HG03108 (cell line): ENCODE results near the gene HIF3A.
"Not testable (repeated sequence)": the region's sequence is repeated elsewhere in the genome, so short reads cannot be mapped to it uniquely, and the experiment has no call there.

ENCODE experiments used
- ATAC-seq: cut with Tn5 transposase; IDR thresholded peaks from one replicate; pipeline ENCODE4 v1.9.1; 2021; ENCODE audit warnings: moderate library complexity; ENCODE audit not compliant: unreplicated experiment

Gene HIF3A

DNA sequence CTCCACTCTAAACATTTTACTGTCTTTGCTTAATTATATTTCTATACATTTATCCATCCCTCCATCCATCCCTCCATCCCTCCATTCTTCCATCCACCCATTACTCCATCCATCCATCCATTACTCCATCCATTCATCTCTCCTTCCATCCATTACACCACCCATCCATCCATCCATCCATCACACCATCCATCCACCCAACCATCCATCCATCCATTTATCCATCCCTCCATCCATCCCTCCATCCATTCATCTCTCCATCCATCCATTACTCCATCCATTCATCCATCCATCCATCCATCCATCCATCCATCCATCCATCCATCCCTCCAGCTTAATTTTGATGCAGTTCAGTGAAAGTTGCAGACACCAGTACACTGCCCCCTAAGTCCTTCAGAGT, 5.0 kb upstream of the HIF3A start:
- no peak for ATAC-seq

GRCh38 chr19:46294494-46294893, 2.3 kb upstream of the HIF3A start:
- no peak for ATAC-seq

- ATAC-seq = no peak
Observed at GRCh38 chr19:46295401-46296201, 1.2 kb upstream of the HIF3A start.

- ATAC-seq = no peak
Observed at GRCh38 chr19:46296202-46296480, 701 bp upstream of the HIF3A start.

- no peak for ATAC-seq
Observed at GRCh38 chr19:46297700-46298478, 1.0 kb downstream of the HIF3A start.

- ATAC-seq = no peak
Observed at GRCh38 chr19:46298479-46299003, 1.7 kb downstream of the HIF3A start.

- no peak for ATAC-seq
Observed at GRCh38 chr19:46299004-46299509, 2.2 kb downstream of the HIF3A start.

DNA sequence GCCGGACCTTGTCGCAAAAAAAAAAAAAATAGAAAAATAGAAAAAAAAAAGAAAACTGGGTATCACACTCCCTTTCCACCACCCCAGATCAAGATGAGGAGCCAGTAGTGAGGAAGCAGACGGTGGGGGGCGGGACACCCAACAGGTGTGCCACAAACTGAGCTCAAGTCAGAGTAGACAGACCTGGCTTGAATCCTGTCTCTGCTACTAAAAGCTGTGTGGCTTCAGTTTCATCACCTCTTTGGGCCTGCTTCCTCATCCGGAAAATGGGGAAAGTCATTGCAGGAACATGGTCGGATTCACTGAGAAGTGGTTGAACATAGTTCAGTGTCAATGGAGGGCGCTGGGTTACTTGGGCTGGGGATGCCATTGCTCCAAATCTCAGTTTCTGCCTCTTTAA, 2.9 kb downstream of the HIF3A start:
- no peak for ATAC-seq

- no peak for ATAC-seq
Observed at GRCh38 chr19:46303322-46303690, 6.5 kb downstream of the HIF3A start.

DNA sequence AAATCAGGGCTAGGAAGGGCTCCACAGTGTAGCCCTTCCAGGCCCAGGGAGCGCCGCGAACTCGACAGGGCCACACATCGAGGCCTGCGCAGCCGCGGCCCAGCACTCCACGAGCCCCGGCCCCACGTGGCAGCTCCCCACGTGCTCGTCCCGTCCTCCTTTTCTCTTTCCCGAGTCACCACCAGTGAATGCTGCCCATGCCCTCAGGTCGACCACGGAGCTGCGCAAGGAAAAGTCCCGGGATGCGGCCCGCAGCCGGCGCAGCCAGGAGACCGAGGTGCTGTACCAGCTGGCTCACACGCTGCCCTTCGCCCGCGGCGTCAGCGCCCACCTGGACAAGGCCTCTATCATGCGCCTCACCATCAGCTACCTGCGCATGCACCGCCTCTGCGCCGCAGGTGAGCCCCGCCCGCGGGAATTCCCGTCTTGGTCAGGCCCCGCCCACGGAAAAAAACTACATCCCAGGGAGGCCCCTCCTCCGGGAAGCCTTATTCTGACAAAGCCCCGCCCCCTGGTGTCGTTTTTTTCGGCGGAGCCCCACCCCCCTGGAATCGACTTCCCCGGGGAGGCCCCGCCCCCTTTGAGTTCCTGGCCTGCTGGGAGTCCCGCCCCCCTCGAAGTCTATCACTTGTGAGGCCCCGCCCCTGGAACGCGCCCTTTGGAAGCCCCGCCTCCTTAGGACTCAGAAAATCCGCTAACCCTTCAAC, 7.0 kb downstream of the HIF3A start:
- ATAC-seq = no peak

- ATAC-seq = no peak
Observed at GRCh38 chr19:46306501-46306900, 9.7 kb downstream of the HIF3A start.

DNA sequence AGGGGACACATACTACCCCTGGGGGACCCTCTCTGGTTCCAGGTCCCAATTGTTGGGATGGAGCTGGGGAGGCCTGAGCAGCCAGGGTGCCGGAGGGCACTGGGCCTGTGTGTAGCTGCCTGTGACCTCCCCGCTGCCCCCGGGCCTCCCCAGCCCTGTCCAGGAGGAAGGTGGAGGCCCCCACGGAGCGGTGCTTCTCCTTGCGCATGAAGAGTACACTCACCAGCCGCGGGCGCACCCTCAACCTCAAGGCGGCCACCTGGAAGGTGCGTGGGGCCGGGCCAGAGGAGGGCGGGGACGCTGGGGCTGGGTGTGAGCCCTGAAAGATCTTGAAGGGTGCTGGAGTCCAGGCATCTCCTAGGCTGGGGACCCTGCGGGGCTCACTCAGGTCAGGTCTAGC, 11.7 kb downstream of the HIF3A start:
- ATAC-seq = no peak

DNA sequence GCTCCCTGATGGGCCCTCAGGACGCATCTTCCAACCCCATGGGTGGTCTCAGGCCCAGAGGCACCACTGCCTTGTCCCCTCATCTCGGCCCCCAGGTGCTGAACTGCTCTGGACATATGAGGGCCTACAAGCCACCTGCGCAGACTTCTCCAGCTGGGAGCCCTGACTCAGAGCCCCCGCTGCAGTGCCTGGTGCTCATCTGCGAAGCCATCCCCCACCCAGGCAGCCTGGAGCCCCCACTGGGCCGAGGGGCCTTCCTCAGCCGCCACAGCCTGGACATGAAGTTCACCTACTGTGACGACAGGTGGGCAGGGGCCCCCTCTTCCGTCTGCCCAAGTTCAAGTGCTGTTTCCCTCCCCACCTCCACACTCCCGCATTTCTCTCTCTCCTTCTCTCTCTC, 12.2 kb downstream of the HIF3A start:
- ATAC-seq = no peak

DNA sequence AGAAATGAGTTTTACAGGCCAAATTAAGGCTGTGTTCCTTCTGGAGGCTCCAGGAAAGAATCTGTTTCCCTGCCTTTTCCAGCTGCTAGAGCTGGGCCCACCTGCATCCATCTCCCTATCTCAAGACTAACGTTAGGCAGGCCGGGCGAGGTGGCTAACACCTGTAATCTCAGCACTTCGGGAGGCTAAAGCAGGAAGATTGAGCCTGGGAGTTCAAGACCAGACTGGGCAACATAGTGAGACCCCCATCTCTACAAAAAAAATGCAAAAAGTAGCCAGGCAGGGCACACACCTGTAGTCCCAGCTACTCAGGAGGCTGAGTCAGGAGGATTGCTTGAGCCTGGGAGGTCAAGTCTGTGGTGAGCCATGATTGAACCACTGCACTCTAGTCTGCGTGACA, 14.6 kb downstream of the HIF3A start:
- ATAC-seq = no peak

GRCh38 chr19:46313540-46314469, 17.0 kb downstream of the HIF3A start:
- not testable (repeated sequence) for ATAC-seq

- ATAC-seq = no peak
Observed at GRCh38 chr19:46317339-46317738, 20.5 kb downstream of the HIF3A start.

DNA sequence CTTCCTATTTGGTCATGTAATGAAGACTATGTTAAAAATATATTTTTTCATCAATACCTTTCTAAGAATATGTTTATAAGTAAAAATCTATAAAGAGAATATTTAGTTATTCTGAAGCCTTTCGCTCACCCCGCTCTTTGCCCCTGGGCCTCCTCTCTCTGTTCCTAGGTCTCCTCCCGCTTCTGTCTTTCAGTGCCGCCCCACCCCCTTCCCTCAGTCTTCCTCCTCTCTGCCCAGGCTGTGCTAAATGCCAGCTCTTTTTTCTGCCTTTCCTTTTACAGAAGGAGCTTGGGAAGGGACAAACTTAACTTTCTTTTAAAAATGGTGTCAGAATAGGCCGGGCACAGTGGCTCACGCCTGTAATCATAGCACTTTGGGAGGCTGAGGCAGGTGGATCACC, 22.8 kb downstream of the HIF3A start:
- ATAC-seq = no peak

GRCh38 chr19:46320559-46320958, 23.7 kb downstream of the HIF3A start:
- ATAC-seq = no peak

- ATAC-seq = no peak
Observed at GRCh38 chr19:46321653-46322052, 24.8 kb downstream of the HIF3A start.

DNA sequence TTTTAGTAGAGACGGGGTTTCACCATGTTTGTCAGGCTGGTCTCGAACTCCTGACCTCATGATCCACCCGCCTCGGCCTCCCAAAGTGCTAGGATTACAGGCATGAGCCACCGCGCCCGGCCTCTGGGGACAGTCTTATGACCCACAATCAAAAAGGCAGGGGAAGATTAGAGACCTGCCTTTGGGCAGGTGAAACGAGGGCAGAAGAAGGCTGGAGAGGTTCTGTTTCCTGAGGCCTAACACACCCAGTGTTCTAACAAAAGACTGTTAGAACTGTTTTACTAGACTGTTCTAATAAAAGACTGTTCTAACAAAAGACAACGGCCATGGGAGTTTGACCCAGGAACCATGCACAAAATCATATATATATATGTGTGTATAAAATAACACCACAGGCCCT, 26.4 kb downstream of the HIF3A start:
- ATAC-seq = not testable (repeated sequence)
